ENCODE measurements around the gene CREBRF.

The CREBRF gene

GRCh38 chr5:173033923-173034322 is 22.2 kb upstream of the CREBRF start:
- Histone ChIP-seq H3K27ac (ENCODE audit: low read length) (no peak overlapping the region), H3K9ac (ENCODE audit: low read depth, low read length) (no peak overlapping the region), H3K27me3 (ENCODE audit: insufficient read depth, low read length, poor library complexity) (no peaks in the 10 kb centered on the region), H3K79me2 (ENCODE audit: insufficient read depth, low read length) (peaks cover 37% of the 10 kb centered on the region), H4K20me1 (ENCODE audit: insufficient read depth, low read length) (peaks cover 21% of the 10 kb centered on the region; the same call in 1 of the 2 replicates), H2AFZ (ENCODE audit: low read depth, low read length) (no peak overlapping the region), H3K4me3 (ENCODE audit: low read depth in 1 of 2, low read length in 2 of 2) (no peak overlapping the region), H3K9me3 (ENCODE audit: insufficient read depth, low read length, severe bottlenecking) (no peaks in the 10 kb centered on the region), H3K36me3 (ENCODE audit: insufficient read depth, low read length) (peaks cover 34% of the 10 kb centered on the region), H3K4me1 (ENCODE audit: insufficient read depth, low read length) (peaks cover 7% of the 10 kb centered on the region), H3K4me2 (ENCODE audit: insufficient read depth, low read length) (no peak overlapping the region)
- TF ChIP-seq CTCF (IDR thresholded peaks at IDR 0.05; ENCODE audit: borderline replicate concordance, extremely low read depth, low read length, poor library complexity, severe bottlenecking) (no peak), EZH2 (IDR thresholded peaks at IDR 0.05; ENCODE audit: borderline replicate concordance, low read depth, low read length, severe bottlenecking) (no peak)
- no peak for DNase-seq
- no peak for ATAC-seq (ENCODE audit: insufficient read depth, low read depth)

- H3K79me2 ChIP-seq (ENCODE audit: insufficient read depth, low read length) = peaks cover 18% of the 10 kb centered on the region
- no peaks in the 10 kb centered on the region for H3K27me3 ChIP-seq (ENCODE audit: insufficient read depth, low read length, poor library complexity)
- DNase-seq (no peak), ATAC-seq (ENCODE audit: insufficient read depth, low read depth) (no peak)
- H3K9me3 ChIP-seq (ENCODE audit: insufficient read depth, low read length, severe bottlenecking) = no peaks in the 10 kb centered on the region
- H4K20me1 ChIP-seq (ENCODE audit: insufficient read depth, low read length) = peaks cover 9% of the 10 kb centered on the region; the same call in 1 of the 2 replicates
- TF ChIP-seq EZH2 (IDR thresholded peaks at IDR 0.05; ENCODE audit: borderline replicate concordance, low read depth, low read length, severe bottlenecking) (no peak), CTCF (IDR thresholded peaks at IDR 0.05; ENCODE audit: borderline replicate concordance, extremely low read depth, low read length, poor library complexity, severe bottlenecking) (no peak)
- H3K36me3 ChIP-seq (ENCODE audit: insufficient read depth, low read length) = peaks cover 34% of the 10 kb centered on the region
- H2AFZ ChIP-seq (ENCODE audit: low read depth, low read length) = no peak overlapping the region
- no peak overlapping the region for H3K9ac ChIP-seq (ENCODE audit: low read depth, low read length)
- H3K27ac ChIP-seq (ENCODE audit: low read length) = no peak overlapping the region
- H3K4me2 ChIP-seq (ENCODE audit: insufficient read depth, low read length) = no peak overlapping the region
- H3K4me3 ChIP-seq (ENCODE audit: low read depth in 1 of 2, low read length in 2 of 2) = no peak overlapping the region
- peaks cover 7% of the 10 kb centered on the region for H3K4me1 ChIP-seq (ENCODE audit: insufficient read depth, low read length)
Observed at GRCh38 chr5:173035904-173036707, 20.0 kb upstream of the CREBRF start.

- no peaks in the 10 kb centered on the region for H3K27me3 ChIP-seq (ENCODE audit: insufficient read depth, low read length, poor library complexity)
- no peak overlapping the region for H3K27ac ChIP-seq (ENCODE audit: low read length)
- H3K79me2 ChIP-seq (ENCODE audit: insufficient read depth, low read length) = no peaks in the 10 kb centered on the region
- H2AFZ ChIP-seq (ENCODE audit: low read depth, low read length) = no peak overlapping the region
- ATAC-seq (ENCODE audit: insufficient read depth, low read depth) (no peak), DNase-seq (no peak)
- peaks cover 7% of the 10 kb centered on the region for H3K4me1 ChIP-seq (ENCODE audit: insufficient read depth, low read length)
- no peak overlapping the region for H3K9ac ChIP-seq (ENCODE audit: low read depth, low read length)
- H4K20me1 ChIP-seq (ENCODE audit: insufficient read depth, low read length) = no peaks in the 10 kb centered on the region
- TF ChIP-seq EZH2 (IDR thresholded peaks at IDR 0.05; ENCODE audit: borderline replicate concordance, low read depth, low read length, severe bottlenecking) (no peak), CTCF (IDR thresholded peaks at IDR 0.05; ENCODE audit: borderline replicate concordance, extremely low read depth, low read length, poor library complexity, severe bottlenecking) (no peak)
- no peak overlapping the region for H3K4me2 ChIP-seq (ENCODE audit: insufficient read depth, low read length)
- H3K4me3 ChIP-seq (ENCODE audit: low read depth in 1 of 2, low read length in 2 of 2) = no peak overlapping the region
- H3K9me3 ChIP-seq (ENCODE audit: insufficient read depth, low read length, severe bottlenecking) = no peaks in the 10 kb centered on the region
- peaks cover 24% of the 10 kb centered on the region for H3K36me3 ChIP-seq (ENCODE audit: insufficient read depth, low read length)
Observed at GRCh38 chr5:173039188-173039587, 17.0 kb upstream of the CREBRF start.
